Esophagus muscularis mucosa (tissue), 4 donors: Measurements from ENCODE around the gene MTFMT.

Experiments used
- EP300 ChIP-seq: sonication (generic); formaldehyde crosslinking; IDR thresholded peaks from one replicate; pipeline ENCODE4 v1.6.1; 2017; ENCODE audit warnings: antibody characterized with exemption
- POLR2A ChIP-seq: fragments of 450-650 bp; IDR thresholded peaks from one replicate; pipeline ENCODE4 v1.6.1; 2017; ENCODE audit warnings: antibody characterized with exemption, moderate library complexity, mild to moderate bottlenecking, low read depth
- TF ChIP-seq, protein P1 (sequence below), 3 experiments: fragments of 200-600 bp in 2 of 3; fragments of 450-650 bp in 1 of 3; sonication (generic) in 2 of 3; IDR thresholded peaks; one replicate each; pipeline ENCODE4 v1.5.1; 2017 to 2019; ENCODE audit warnings: antibody characterized with exemption in 3 of 3, mild to moderate bottlenecking in 2 of 3, moderate library complexity in 1 of 3

DNA sequence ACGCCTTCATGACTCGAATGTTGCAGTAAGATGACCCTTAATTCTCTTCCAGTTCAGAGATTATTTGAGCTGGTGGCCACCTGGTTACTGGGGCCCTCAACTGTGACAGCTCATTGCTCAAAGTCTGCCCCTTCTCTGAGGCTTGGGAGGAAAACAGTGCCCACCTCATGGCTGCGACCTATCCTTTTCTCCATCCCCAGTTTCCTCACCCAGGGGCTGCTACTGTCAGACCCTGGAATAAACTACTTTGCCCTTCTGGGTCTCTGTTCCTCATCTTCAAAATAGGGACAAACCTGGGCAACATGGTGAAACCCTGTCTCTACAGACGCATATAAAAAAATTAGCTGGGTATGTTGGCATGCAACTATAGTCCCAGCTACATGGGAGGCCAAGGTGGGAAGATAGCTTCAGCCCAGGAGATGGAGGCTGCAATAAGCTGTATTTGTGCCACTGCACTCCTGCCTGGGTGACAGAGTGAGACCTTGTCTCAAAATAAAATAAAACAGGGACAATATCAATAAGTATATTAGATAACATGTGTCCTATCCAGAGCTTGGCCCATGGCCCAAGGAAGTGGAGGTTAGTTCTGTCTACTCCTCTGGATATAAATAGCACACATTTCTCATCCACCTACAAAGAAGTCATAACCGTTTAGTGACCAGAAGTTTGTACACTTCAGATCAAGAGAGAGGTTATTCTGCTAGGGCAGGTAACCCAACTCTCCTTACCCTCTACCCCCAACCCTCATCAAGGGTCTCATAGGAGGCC lies 40.5 kb upstream of the MTFMT start:
- TF ChIP-seq, protein P1, sequence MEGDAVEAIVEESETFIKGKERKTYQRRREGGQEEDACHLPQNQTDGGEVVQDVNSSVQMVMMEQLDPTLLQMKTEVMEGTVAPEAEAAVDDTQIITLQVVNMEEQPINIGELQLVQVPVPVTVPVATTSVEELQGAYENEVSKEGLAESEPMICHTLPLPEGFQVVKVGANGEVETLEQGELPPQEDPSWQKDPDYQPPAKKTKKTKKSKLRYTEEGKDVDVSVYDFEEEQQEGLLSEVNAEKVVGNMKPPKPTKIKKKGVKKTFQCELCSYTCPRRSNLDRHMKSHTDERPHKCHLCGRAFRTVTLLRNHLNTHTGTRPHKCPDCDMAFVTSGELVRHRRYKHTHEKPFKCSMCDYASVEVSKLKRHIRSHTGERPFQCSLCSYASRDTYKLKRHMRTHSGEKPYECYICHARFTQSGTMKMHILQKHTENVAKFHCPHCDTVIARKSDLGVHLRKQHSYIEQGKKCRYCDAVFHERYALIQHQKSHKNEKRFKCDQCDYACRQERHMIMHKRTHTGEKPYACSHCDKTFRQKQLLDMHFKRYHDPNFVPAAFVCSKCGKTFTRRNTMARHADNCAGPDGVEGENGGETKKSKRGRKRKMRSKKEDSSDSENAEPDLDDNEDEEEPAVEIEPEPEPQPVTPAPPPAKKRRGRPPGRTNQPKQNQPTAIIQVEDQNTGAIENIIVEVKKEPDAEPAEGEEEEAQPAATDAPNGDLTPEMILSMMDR (IDR thresholded peaks at IDR 0.05) = no peak
- TF ChIP-seq POLR2A = no peak
- TF ChIP-seq EP300 = no peak
